Stimulated activated CD8-positive, alpha-beta memory T cell treated with anti-CD3 and anti-CD28 coated beads, Interleukin-15, amount 100 ng/mL, for 24 hours (primary cell): ENCODE measurements around the gene FKBP10.
"Not testable (repeated sequence)": the region's sequence is repeated elsewhere in the genome, so short reads cannot be mapped to it uniquely, and the experiment has no call there.

ENCODE experiments used
- DNase-seq: peaks from one replicate; pipeline ENCODE4 v3.0.0-alpha.2; 2020; ENCODE audit warnings: low read depth

Gene FKBP10

GRCh38 chr17:41812381-41813151 is at the start of gene FKBP10:
Gene FKBP10, plus strand, starts transcription at chr17:41813004. Its CDS starts 31 bp downstream, at chr17:41813035.
- DNase-seq: peak; percentile 7

- DNase-seq: no peak
Measured at GRCh38 chr17:41763327-41763726, 49.5 kb upstream of the FKBP10 start.

- no peak for DNase-seq
Measured at GRCh38 chr17:41766135-41766534, 46.7 kb upstream of the FKBP10 start.

- no peak for DNase-seq
Measured at GRCh38 chr17:41767324-41768042, 45.3 kb upstream of the FKBP10 start.

GRCh38 chr17:41768682-41769288 is 44.0 kb upstream of the FKBP10 start:
- no peak for DNase-seq

- no peak for DNase-seq
Measured at GRCh38 chr17:41769346-41769862, 43.4 kb upstream of the FKBP10 start.

- no peak for DNase-seq
Measured at GRCh38 chr17:41769985-41770384, 42.8 kb upstream of the FKBP10 start.

- no peak for DNase-seq
Measured at GRCh38 chr17:41771389-41772206, 41.2 kb upstream of the FKBP10 start.

- no peak for DNase-seq
Measured at GRCh38 chr17:41772218-41772585, 40.6 kb upstream of the FKBP10 start.

- no peak for DNase-seq
Measured at GRCh38 chr17:41772586-41773189, 40.1 kb upstream of the FKBP10 start.

GRCh38 chr17:41773190-41773588 is 39.6 kb upstream of the FKBP10 start:
- no peak for DNase-seq

- no peak for DNase-seq
Measured at GRCh38 chr17:41773731-41774193, 39.0 kb upstream of the FKBP10 start.

- no peak for DNase-seq
Measured at GRCh38 chr17:41775394-41776226, 37.2 kb upstream of the FKBP10 start.

- DNase-seq: not testable (repeated sequence)
Measured at GRCh38 chr17:41776262-41776900, 36.4 kb upstream of the FKBP10 start.

GRCh38 chr17:41777157-41777573 is 35.6 kb upstream of the FKBP10 start:
- DNase-seq: no peak

- no peak for DNase-seq
Measured at GRCh38 chr17:41777574-41778188, 35.1 kb upstream of the FKBP10 start.

- DNase-seq: no peak
Measured at GRCh38 chr17:41779954-41780353, 32.9 kb upstream of the FKBP10 start.

GRCh38 chr17:41781404-41782110 is 31.2 kb upstream of the FKBP10 start:
- DNase-seq: no peak

GRCh38 chr17:41782142-41782541 is 30.7 kb upstream of the FKBP10 start:
- no peak for DNase-seq
